Measurements from ENCODE around the gene DEGS1.

Gene DEGS1

GRCh38 chr1:224217655-224218623 is 34.9 kb downstream of the DEGS1 start:
- no peak for DNase-seq

GRCh38 chr1:224219011-224219611 is 36.1 kb downstream of the DEGS1 start:
- no peak for DNase-seq

GRCh38 chr1:224219612-224220059 is 36.6 kb downstream of the DEGS1 start:
- DNase-seq = no peak

- no peak for DNase-seq
Measured at GRCh38 chr1:224223819-224224714, 41.0 kb downstream of the DEGS1 start.

GRCh38 chr1:224226849-224227502 is 43.9 kb downstream of the DEGS1 start:
- DNase-seq = no peak

GRCh38 chr1:224234017-224234416 is 51.0 kb downstream of the DEGS1 start:
- no peak for DNase-seq

- no peak for DNase-seq
Measured at GRCh38 chr1:224235813-224236493, 52.9 kb downstream of the DEGS1 start.

GRCh38 chr1:224237119-224237881 is 54.3 kb downstream of the DEGS1 start:
- no peak for DNase-seq

- no peak for DNase-seq
Measured at GRCh38 chr1:224238212-224238611, 55.2 kb downstream of the DEGS1 start.

- no peak for DNase-seq
Measured at GRCh38 chr1:224238756-224239155, 55.7 kb downstream of the DEGS1 start.

Measured in cortex of kidney (tissue), 1 donor.